ENCODE data around the gene IFNA5. TPM values are rescaled to one million over a fixed set of nuclear protein-coding genes. Genes with fewer than 3 reads are reported as not detected.

IFNA5 gene
- total RNA-seq, 2 donors from 2014 or later: not detected

- ATAC-seq (no peak), DNase-seq (ENCODE audit: low spot score in 2 of 2) (no peak)
- no peak overlapping the region for H3K27ac Mint-ChIP-seq
- H3K36me3 Mint-ChIP-seq: no peaks in the 10 kb centered on the region
- H3K9me3 Mint-ChIP-seq: no peaks in the 10 kb centered on the region
These were observed 49.4 kb downstream of the IFNA5 start for GRCh38 chr9:21255538-21256212.

Other genes with a start within 250 kb of the IFNA5 start
- under 1 TPM; 0.46 to 0.80 TPM for gene IFNB1, start 227.4 kb downstream of the IFNA5 start, total RNA-seq
- not detected for gene IFNW1, start 163.5 kb downstream of the IFNA5 start, total RNA-seq
- not detected for gene IFNA21, start 138.7 kb downstream of the IFNA5 start, total RNA-seq
- not detected for gene IFNA4, start 117.7 kb downstream of the IFNA5 start, total RNA-seq
- not detected for gene IFNA7, start 103.1 kb downstream of the IFNA5 start, total RNA-seq
- not detected for gene IFNA10, start 98.2 kb downstream of the IFNA5 start, total RNA-seq
- gene IFNA16, start 88.0 kb downstream of the IFNA5 start, total RNA-seq: not detected
- not detected for gene IFNA17, start 77.1 kb downstream of the IFNA5 start, total RNA-seq
- gene IFNA14, start 65.3 kb downstream of the IFNA5 start, total RNA-seq: not detected
- 10 to 100 TPM; 14.6 to 14.8 TPM for gene KLHL9, start 30.1 kb upstream of the IFNA5 start, total RNA-seq
- not detected for gene IFNA6, start 45.6 kb upstream of the IFNA5 start, total RNA-seq
- gene IFNA13, start 62.7 kb upstream of the IFNA5 start, total RNA-seq: not detected
- not detected for gene IFNA2, start 80.1 kb upstream of the IFNA5 start, total RNA-seq
- not detected for gene IFNA8, start 103.8 kb upstream of the IFNA5 start, total RNA-seq
- not detected for gene IFNA1, start 135.1 kb upstream of the IFNA5 start, total RNA-seq
- not detected for gene IFNE, start 177.0 kb upstream of the IFNA5 start, total RNA-seq

All from activated naive CD4-positive, alpha-beta T cell treated with anti-CD3 and anti-CD28 coated beads, Interleukin-2, amount 50 U/mL, for 72 hours (primary cell).